HCT116 (cell line): ENCODE measurements around the gene ZNF276.

Experiments used
- ATF3 ChIP-seq: IDR thresholded peaks from 2 replicates; pipeline ENCODE4 v1.6.1; 2012
- CTCF ChIP-seq, 3 experiments: fragments of 200-600 bp in 1 of 3; sonication (generic) in 1 of 3; IDR thresholded peaks in 2 of 3; conservative IDR thresholded peaks in 1 of 3; 2 replicates each; pipeline ENCODE4 v1.5.1; 2012 to 2017; ENCODE audit warnings: low read depth in 2 of 3, low read length in 2 of 3, antibody characterized with exemption in 1 of 3, borderline replicate concordance in 1 of 3, control low read depth in 1 of 3, mild to moderate bottlenecking in 1 of 3, mixed read lengths in 1 of 3, mixed run types in 1 of 3, moderate library complexity in 1 of 3; ENCODE audit not compliant: insufficient read depth in 1 of 3
- EZH2phosphoT487 ChIP-seq: fragments of 200-600 bp; IDR thresholded peaks from 2 replicates; pipeline ENCODE4 v1.6.1; 2018; ENCODE audit warnings: antibody characterized with exemption, borderline replicate concordance
- FOSL1 ChIP-seq: IDR thresholded peaks from 2 replicates; pipeline ENCODE4 v1.6.1; 2012; ENCODE audit warnings: low read depth
- ZBTB33 ChIP-seq: IDR thresholded peaks from 2 replicates; pipeline ENCODE4 v1.6.1; 2011; ENCODE audit warnings: mild to moderate bottlenecking, low read length, moderate library complexity; ENCODE audit not compliant: insufficient replicate concordance; ENCODE audit errors: extremely low read depth

GRCh38 chr16:89748076-89748475 lies 26.7 kb downstream of the ZNF276 start:
- TF ChIP-seq ZBTB33, result no peak
- TF ChIP-seq CTCF (IDR thresholded peaks at IDR 0.05 in 2 of 3, conservative IDR thresholded peaks at IDR 0.05 in 1 of 3; ENCODE audit: borderline replicate concordance in 1 of 3, insufficient read depth in 1 of 3, low read depth in 2 of 3, low read length in 2 of 3), result no peak
- no peak for TF ChIP-seq ATF3
- TF ChIP-seq FOSL1, result no peak
- TF ChIP-seq EZH2phosphoT487, result no peak
